ENCODE data around the gene NTRK2. TPM values are rescaled to one million over a fixed set of nuclear protein-coding genes. Genes with fewer than 3 reads are reported as not detected.
"Not testable (repeated sequence)": the region's sequence is repeated elsewhere in the genome, so short reads cannot be mapped to it uniquely, and the experiment has no call there.

NTRK2 gene
- total and polyA plus RNA-seq, 9 donors = 8.9 to 36.8 (median 20.3) TPM

DNA sequence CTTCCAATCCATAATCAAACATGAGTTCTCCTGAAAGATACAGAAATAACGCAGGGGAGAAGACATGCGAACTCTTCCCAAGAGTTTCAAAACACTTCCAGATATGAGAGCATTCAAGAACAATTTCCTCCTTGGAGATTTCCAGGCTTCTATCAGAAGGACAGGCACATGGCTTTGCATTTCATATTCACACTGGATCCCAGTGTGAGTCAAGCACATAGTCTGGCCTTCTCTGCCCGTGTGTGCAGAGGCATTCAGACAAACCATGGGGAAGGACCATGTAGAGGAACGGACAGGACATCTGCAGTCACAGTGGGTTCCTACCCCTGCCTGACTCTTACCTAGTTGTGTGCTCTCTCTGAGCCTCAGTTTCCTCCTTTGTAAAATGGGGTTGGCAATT is 384.5 kb downstream of the NTRK2 start:
- Histone ChIP-seq H3K4me3 (ENCODE audit: low read length) (no peak overlapping the region), H3K27ac (ENCODE audit: low read length) (no peak overlapping the region), H3K36me3 (ENCODE audit: control insufficient read depth, insufficient read depth, low read length) (no peaks in the 10 kb centered on the region), H3K27me3 (ENCODE audit: control insufficient read depth, insufficient read depth, low read length) (no peaks in the 10 kb centered on the region), H3K9me3 (replicated peaks; ENCODE audit: control insufficient read depth, low read depth, low read length) (no peaks in the 10 kb centered on the region), H3K4me1 (ENCODE audit: control insufficient read depth, insufficient read depth, low read length) (no peaks in the 10 kb centered on the region)
- no peak for DNase-seq
- WGBS (ENCODE audit: insufficient coverage) = 60% methylated on average over 3 of the region's 4 CpGs

DNA sequence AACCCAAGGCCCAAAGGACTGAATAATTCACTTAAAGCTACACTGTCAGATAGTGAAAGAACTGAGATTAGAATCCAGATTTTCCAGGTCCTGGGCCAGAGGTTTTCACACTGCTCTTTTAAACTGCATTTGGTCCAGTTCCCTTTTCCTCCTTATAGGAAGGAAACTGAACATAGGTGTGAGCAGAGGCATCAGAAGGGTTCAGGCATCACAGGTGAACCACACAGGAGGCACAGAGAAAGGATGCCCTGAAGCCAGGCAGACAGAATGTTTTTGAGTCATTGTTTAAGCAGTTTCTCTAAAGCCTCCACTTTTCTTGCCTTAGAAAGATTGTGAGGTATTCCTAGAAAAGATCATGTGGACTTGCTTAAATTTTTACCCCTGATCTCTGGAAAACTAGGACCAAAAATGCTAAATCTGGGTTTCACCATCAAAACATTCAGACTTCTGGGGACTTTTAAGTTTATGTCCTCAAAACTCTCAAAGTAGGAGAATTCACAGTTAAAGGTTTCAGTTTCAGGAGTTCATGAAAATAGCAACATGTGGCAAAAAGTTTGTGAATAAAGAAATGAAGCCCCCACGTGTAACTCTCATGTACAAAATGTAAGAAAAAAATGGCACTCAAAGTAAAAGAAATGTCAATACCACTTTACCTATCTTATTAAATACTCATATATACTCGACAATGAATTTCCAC is 386.1 kb downstream of the NTRK2 start:
- H3K9me3 ChIP-seq (replicated peaks; ENCODE audit: control insufficient read depth, low read depth, low read length) = no peaks in the 10 kb centered on the region
- H3K27me3 ChIP-seq (ENCODE audit: control insufficient read depth, insufficient read depth, low read length) = no peaks in the 10 kb centered on the region
- no peak for DNase-seq
- H3K4me3 ChIP-seq (ENCODE audit: low read length) = no peak overlapping the region
- no peaks in the 10 kb centered on the region for H3K36me3 ChIP-seq (ENCODE audit: control insufficient read depth, insufficient read depth, low read length)
- H3K27ac ChIP-seq (ENCODE audit: low read length) = no peak overlapping the region
- H3K4me1 ChIP-seq (ENCODE audit: control insufficient read depth, insufficient read depth, low read length) = no peaks in the 10 kb centered on the region
- WGBS (ENCODE audit: insufficient coverage) = no CpG with 5 or more reads among the region's 2 CpGs

- WGBS (ENCODE audit: insufficient coverage) = 100% methylated on average over 3 of the region's 3 CpGs
- Histone ChIP-seq H3K27me3 (ENCODE audit: control insufficient read depth, insufficient read depth, low read length) (no peaks in the 10 kb centered on the region), H3K27ac (ENCODE audit: low read length) (no peak overlapping the region), H3K4me1 (ENCODE audit: control insufficient read depth, insufficient read depth, low read length) (no peaks in the 10 kb centered on the region), H3K9me3 (replicated peaks; ENCODE audit: control insufficient read depth, low read depth, low read length) (no peaks in the 10 kb centered on the region), H3K4me3 (ENCODE audit: low read length) (no peak overlapping the region), H3K36me3 (ENCODE audit: control insufficient read depth, insufficient read depth, low read length) (no peaks in the 10 kb centered on the region)
- no peak for DNase-seq
These were observed 386.7 kb downstream of the NTRK2 start for GRCh38 chr9:85056203-85056572.

DNA sequence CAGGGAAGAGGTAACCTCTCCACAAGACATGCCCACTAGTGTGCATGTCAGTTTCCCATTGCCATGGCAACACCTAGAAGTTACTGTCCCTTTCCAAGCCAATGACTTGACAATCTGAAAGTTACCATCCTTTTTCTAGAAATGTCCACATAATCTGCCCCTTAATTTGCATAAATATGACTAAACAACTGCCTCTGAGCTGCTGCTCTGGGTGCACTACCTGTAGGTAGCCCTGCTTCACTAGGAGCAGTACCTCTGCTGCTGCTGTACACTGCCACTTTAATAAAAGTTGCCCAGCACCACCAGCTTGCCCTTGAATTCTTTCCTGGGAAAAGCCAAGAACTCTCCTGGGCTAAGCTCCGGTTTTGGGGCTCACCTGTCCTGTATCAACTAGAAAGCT is 392.4 kb downstream of the NTRK2 start:
- Histone ChIP-seq H3K4me1 (ENCODE audit: control insufficient read depth, insufficient read depth, low read length) (no peaks in the 10 kb centered on the region), H3K4me3 (ENCODE audit: low read length) (no peak overlapping the region), H3K27me3 (ENCODE audit: control insufficient read depth, insufficient read depth, low read length) (no peaks in the 10 kb centered on the region), H3K9me3 (replicated peaks; ENCODE audit: control insufficient read depth, low read depth, low read length) (no peaks in the 10 kb centered on the region), H3K36me3 (ENCODE audit: control insufficient read depth, insufficient read depth, low read length) (no peaks in the 10 kb centered on the region), H3K27ac (ENCODE audit: low read length) (no peak overlapping the region)
- no peak for DNase-seq
- 40% methylated on average over 1 of the region's 1 CpG for WGBS (ENCODE audit: insufficient coverage)

- no peak for DNase-seq
- no peaks in the 10 kb centered on the region for H3K9me3 ChIP-seq (replicated peaks; ENCODE audit: control insufficient read depth, low read depth, low read length)
- H3K27ac ChIP-seq (ENCODE audit: low read length) = no peak overlapping the region
- 59% methylated on average over 4 of the region's 4 CpGs for WGBS (ENCODE audit: insufficient coverage)
- no peaks in the 10 kb centered on the region for H3K4me1 ChIP-seq (ENCODE audit: control insufficient read depth, insufficient read depth, low read length)
- H3K27me3 ChIP-seq (ENCODE audit: control insufficient read depth, insufficient read depth, low read length) = no peaks in the 10 kb centered on the region
- H3K36me3 ChIP-seq (ENCODE audit: control insufficient read depth, insufficient read depth, low read length) = no peaks in the 10 kb centered on the region
- no peak overlapping the region for H3K4me3 ChIP-seq (ENCODE audit: low read length)
These were observed 393.0 kb downstream of the NTRK2 start for GRCh38 chr9:85062385-85063022.

DNA sequence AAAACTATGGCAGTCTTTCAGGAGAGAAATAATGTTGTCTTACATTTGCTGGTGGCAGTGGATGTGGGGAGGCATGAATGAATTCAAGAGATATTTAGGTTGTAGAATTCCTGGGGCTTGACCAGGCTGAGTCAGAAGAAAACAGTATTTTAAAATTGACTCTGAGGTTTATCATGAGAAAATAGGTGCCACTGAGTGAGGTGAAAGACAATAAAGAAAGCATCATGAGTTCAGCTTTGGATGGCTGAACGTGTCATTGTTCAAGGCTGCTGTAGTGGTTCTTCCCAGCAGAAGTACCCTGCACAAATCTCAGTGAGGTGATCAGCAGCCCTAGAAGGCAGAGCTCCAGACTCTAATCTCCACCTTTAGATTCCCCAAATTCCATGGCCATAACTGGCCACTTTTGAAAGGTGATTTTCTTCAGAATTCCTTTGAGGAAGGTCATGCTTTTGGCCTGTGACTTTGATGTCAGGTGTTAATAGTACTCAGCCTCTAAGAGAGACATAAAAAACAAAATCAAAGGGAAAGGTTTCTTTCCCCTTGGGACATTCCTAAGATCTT is 395.4 kb downstream of the NTRK2 start:
- no peak overlapping the region for H3K4me3 ChIP-seq (ENCODE audit: low read length)
- DNase-seq = no peak
- no peaks in the 10 kb centered on the region for H3K27me3 ChIP-seq (ENCODE audit: control insufficient read depth, insufficient read depth, low read length)
- no peaks in the 10 kb centered on the region for H3K36me3 ChIP-seq (ENCODE audit: control insufficient read depth, insufficient read depth, low read length)
- no peaks in the 10 kb centered on the region for H3K9me3 ChIP-seq (replicated peaks; ENCODE audit: control insufficient read depth, low read depth, low read length)
- H3K27ac ChIP-seq (ENCODE audit: low read length) = no peak overlapping the region
- H3K4me1 ChIP-seq (ENCODE audit: control insufficient read depth, insufficient read depth, low read length) = no peaks in the 10 kb centered on the region
- WGBS (ENCODE audit: insufficient coverage) = 89% methylated on average over 1 of the region's 1 CpG

DNA sequence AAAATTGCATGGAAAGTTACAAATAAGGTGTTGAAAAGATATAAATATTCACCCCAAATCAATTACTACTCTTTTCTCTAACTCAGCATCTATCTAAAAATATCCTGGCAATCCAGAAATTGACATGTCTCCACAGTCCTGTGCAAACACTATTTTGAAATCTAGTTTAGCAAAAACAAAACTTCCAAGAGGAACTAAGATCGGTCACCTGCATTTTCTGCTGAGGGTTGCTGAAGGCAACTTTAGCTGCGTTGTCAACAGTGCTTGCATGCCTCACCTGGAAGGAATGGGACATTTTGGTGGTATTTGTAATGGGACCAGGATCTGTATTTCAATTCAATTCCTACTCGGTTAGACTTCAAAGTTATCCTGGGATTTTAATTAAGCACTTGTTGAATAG is 398.3 kb downstream of the NTRK2 start:
- peak; percentile 44 for DNase-seq
- no CpG with 5 or more reads among the region's 3 CpGs for WGBS (ENCODE audit: insufficient coverage)
- no peaks in the 10 kb centered on the region for H3K27me3 ChIP-seq (ENCODE audit: control insufficient read depth, insufficient read depth, low read length)

DNA sequence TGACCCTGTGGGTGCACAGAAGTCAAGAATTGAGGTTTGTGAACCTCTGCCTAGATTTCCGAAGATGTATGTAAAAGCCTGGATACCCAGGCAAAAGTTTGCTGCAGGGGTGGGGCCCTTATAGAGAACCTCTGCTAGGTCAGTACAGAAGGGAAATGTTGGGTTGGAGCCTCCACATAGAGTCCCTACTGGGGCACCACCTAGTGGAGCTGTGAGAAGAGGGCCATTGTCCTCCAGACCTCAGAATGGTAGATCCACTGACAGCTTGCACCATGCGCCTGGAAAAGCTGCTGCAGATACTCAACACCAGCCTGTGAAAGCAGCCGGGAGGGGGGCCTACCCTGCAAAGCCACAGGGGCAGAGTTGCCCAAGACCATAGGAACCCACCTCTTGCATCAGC is 399.9 kb downstream of the NTRK2 start:
- not testable (repeated sequence) for H3K27ac ChIP-seq (ENCODE audit: low read length); DNase-seq; H3K4me3 ChIP-seq (ENCODE audit: low read length); H3K27me3 ChIP-seq (ENCODE audit: control insufficient read depth, insufficient read depth, low read length); H3K36me3 ChIP-seq (ENCODE audit: control insufficient read depth, insufficient read depth, low read length); H3K9me3 ChIP-seq (replicated peaks; ENCODE audit: control insufficient read depth, low read depth, low read length); H3K4me1 ChIP-seq (ENCODE audit: control insufficient read depth, insufficient read depth, low read length)
- WGBS (ENCODE audit: insufficient coverage) = 80% methylated on average over 3 of the region's 3 CpGs

More for the DNA sequence above, 398.3 kb downstream of the NTRK2 start:
- no peaks in the 10 kb centered on the region for H3K4me1 ChIP-seq (ENCODE audit: control insufficient read depth, insufficient read depth, low read length)
- H3K9me3 ChIP-seq (replicated peaks; ENCODE audit: control insufficient read depth, low read depth, low read length) = no peaks in the 10 kb centered on the region
- H3K4me3 ChIP-seq (ENCODE audit: low read length) = no peak overlapping the region
- H3K36me3 ChIP-seq (ENCODE audit: control insufficient read depth, insufficient read depth, low read length) = no peaks in the 10 kb centered on the region
- no peak overlapping the region for H3K27ac ChIP-seq (ENCODE audit: low read length)
